ENCODE measurements around the gene STX18. TPM values are rescaled to one million over a fixed set of nuclear protein-coding genes. Genes with fewer than 3 reads are reported as not detected.

The STX18 gene
- 28.6 and 36.7 TPM in 2 replicates for total RNA-seq (ENCODE audit: low replicate concordance)
- long read RNA-seq, transcript STX18-201 (11 exons, 2,138 nt) = major isoform, 106 of 122 reads
- long read RNA-seq, partial matches to known transcripts = 6 of 122 reads
- long read RNA-seq, other reads (novel, unspliced or antisense) = 10 of 122 reads

DNA sequence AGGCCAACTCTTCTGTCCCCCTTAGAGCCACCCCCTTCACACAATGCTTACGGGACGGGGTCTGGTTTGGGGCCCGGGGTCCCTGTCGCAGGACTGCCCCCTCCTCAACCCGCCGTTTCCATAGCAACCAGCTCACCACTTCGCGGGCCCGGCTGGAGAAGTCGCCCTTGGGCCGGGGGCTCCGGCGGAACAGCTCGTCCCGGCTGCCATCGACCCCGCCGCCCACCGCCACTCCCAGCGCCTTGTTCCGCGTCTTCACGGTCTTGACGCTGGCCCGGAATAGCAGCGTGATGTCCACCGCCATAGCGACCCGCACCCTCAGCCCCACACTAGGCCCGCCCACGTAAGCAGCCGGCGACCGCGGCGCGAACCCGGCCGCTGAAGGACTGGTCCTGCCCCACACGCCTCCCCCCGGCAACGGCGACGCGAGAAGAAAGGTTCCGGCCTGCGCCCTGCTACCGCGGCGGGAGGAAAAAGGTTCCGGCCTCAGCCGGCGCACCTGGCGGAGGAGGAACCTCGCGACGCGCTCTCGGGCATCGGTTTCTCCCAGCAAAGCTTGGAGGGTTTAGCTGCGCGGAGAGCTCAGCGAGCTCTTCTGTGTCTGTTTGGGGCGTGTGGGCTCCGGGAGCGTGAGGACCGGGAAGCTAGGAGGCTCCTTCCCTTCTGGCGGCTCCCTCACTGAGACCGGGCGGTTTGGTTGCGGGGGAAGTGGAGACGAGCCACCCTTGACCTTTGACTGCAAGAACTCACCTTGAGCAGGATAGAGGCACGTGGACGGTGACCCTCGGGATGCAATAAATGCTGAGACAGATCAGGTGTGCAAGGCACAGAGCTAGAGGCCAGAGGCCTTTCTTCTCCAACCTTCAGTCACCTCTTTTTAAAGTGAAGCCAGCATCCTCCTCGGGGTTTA is at the start of gene STX18:
Gene STX18, minus strand, starts transcription at position 388 of the 910 bp plus-strand sequence. Its CDS starts 84 bp downstream, at position 304.
- no peaks in the 10 kb centered on the region for H3K27me3 Mint-ChIP-seq
- peak within 1 kb of the TSS; percentile 99 for H3K4me3 Mint-ChIP-seq
- no peaks in the 10 kb centered on the region for H3K9me3 Mint-ChIP-seq
- H3K27ac Mint-ChIP-seq = peak within 1 kb of the TSS; percentile 98
- TF ChIP-seq, protein P1, sequence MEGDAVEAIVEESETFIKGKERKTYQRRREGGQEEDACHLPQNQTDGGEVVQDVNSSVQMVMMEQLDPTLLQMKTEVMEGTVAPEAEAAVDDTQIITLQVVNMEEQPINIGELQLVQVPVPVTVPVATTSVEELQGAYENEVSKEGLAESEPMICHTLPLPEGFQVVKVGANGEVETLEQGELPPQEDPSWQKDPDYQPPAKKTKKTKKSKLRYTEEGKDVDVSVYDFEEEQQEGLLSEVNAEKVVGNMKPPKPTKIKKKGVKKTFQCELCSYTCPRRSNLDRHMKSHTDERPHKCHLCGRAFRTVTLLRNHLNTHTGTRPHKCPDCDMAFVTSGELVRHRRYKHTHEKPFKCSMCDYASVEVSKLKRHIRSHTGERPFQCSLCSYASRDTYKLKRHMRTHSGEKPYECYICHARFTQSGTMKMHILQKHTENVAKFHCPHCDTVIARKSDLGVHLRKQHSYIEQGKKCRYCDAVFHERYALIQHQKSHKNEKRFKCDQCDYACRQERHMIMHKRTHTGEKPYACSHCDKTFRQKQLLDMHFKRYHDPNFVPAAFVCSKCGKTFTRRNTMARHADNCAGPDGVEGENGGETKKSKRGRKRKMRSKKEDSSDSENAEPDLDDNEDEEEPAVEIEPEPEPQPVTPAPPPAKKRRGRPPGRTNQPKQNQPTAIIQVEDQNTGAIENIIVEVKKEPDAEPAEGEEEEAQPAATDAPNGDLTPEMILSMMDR (conservative IDR thresholded peaks at IDR 0.05) = no peak
- peaks cover 7% of the 10 kb centered on the region for H3K36me3 Mint-ChIP-seq
- peak; percentile 93 for DNase-seq (ENCODE audit: extremely low spot score, unreplicated experiment)
- H3K4me1 Mint-ChIP-seq (ENCODE audit: unreplicated experiment) = peaks cover 27% of the 10 kb centered on the region

DNA sequence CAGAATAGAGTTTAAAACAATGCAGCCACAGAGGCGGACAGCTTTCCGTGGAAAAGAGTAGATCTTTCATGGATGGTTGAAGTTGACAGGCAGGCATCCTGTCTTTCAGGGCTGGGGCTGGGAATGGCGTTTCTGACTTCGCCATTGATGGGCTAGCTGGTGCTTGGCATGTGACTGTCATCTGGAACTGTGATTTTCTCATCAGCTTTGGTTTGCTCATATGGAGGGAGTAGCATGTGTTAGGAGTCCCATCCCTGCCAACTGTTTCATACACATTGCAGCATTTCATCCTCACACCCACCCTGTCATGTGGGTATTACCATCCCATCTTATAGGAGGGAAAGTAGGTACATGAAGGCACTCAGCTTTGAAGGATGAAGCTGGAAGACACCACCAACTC is 49.2 kb upstream of the STX18 start:
- DNase-seq (ENCODE audit: extremely low spot score, unreplicated experiment) = no peak
- H3K27ac Mint-ChIP-seq = no peak overlapping the region
- peaks cover 5% of the 10 kb centered on the region for H3K9me3 Mint-ChIP-seq
- H3K27me3 Mint-ChIP-seq = no peaks in the 10 kb centered on the region
- peaks cover 33% of the 10 kb centered on the region for H3K4me1 Mint-ChIP-seq (ENCODE audit: unreplicated experiment)
- TF ChIP-seq, protein P1 (conservative IDR thresholded peaks at IDR 0.05) = no peak
- peaks cover 20% of the 10 kb centered on the region for H3K36me3 Mint-ChIP-seq
- no peak overlapping the region for H3K4me3 Mint-ChIP-seq

DNA sequence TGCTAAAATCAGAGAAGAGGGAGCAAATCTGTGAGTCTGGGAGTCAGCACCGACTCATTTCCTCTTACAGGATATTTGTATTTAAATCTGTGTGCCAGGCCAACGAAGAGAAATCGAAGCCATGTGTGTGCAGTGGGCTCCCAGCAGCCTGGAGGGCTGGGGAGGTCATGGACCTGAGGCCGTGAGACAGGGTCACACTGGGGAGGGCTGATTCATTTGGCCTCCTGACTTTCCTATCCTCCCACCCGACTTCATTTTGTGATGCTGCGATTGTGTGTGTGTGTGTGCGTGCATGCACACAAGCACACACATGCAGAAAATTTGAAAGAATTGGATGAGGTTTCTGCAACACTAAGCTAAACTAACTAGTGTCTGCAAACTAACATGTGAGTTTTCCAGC is 48.7 kb upstream of the STX18 start:
- peaks cover 33% of the 10 kb centered on the region for H3K4me1 Mint-ChIP-seq (ENCODE audit: unreplicated experiment)
- TF ChIP-seq, protein P1 (conservative IDR thresholded peaks at IDR 0.05) = no peak
- DNase-seq (ENCODE audit: extremely low spot score, unreplicated experiment) = no peak
- peaks cover 8% of the 10 kb centered on the region for H3K9me3 Mint-ChIP-seq
- H3K27me3 Mint-ChIP-seq = no peaks in the 10 kb centered on the region
- H3K27ac Mint-ChIP-seq = no peak overlapping the region
- no peak overlapping the region for H3K4me3 Mint-ChIP-seq
- H3K36me3 Mint-ChIP-seq = peaks cover 24% of the 10 kb centered on the region

DNA sequence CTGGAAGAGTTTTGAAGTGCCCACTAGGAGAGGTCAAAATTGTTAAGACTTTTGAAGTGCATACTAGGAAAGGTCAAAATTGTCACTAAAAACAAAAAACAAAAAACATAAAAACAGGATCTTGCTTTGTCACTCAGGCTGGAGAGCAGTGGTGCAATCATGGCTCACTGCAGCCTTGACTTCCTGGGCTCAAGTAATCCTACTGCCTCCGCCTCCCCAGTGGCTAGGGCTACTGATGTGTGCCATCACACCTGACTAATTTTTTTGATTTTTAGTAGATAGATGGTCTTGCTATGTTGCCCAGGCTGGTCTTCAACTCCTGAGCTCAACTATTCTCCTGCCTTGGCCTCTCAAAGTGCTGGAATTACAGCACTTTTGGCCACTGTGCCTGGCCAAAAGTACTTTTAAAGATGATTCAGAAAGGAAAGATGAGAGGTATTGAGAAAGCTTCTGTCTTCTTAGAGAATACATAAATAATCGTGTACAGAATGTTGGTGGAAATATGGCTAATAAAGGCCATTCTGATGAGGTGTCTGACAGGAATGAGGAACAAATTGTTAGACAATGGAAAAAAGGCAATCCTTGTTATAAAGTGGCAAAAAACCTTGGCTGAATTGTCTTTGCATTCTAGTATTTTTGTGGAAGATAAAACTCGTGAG is 43.3 kb upstream of the STX18 start:
- H3K4me3 Mint-ChIP-seq = no peak overlapping the region
- no peak for DNase-seq (ENCODE audit: extremely low spot score, unreplicated experiment)
- no peaks in the 10 kb centered on the region for H3K27me3 Mint-ChIP-seq
- H3K27ac Mint-ChIP-seq = no peak overlapping the region
- peaks cover 21% of the 10 kb centered on the region for H3K36me3 Mint-ChIP-seq
- peaks cover 6% of the 10 kb centered on the region for H3K9me3 Mint-ChIP-seq
- H3K4me1 Mint-ChIP-seq (ENCODE audit: unreplicated experiment) = peaks cover 5% of the 10 kb centered on the region
- TF ChIP-seq, protein P1 (conservative IDR thresholded peaks at IDR 0.05) = no peak

DNA sequence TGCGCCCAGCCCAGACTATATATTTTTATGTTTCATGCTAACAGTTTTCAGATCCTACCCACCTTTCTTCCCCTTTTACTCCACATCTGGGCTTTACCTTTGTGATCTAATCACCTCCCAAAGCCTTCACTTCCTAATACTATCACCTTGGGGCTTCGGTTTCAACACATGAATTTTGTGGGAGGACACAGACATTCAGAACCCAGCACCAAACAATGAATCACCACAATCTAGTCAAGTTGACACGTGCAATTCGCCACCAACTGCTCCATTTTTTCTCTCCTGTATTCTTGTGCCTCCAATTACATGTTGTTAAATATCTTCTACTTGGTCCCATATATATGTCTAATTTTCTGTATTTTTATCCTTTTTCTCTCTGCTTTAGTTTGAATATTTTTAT is 41.8 kb upstream of the STX18 start:
- H3K27me3 Mint-ChIP-seq = no peaks in the 10 kb centered on the region
- DNase-seq (ENCODE audit: extremely low spot score, unreplicated experiment) = no peak
- no peak overlapping the region for H3K4me3 Mint-ChIP-seq
- TF ChIP-seq, protein P1 (conservative IDR thresholded peaks at IDR 0.05) = no peak
- H3K27ac Mint-ChIP-seq = no peak overlapping the region
- peaks cover 6% of the 10 kb centered on the region for H3K9me3 Mint-ChIP-seq
- peaks cover 21% of the 10 kb centered on the region for H3K36me3 Mint-ChIP-seq
- peaks cover 15% of the 10 kb centered on the region for H3K4me1 Mint-ChIP-seq (ENCODE audit: unreplicated experiment)
